Lower lobe of right lung (tissue), 2 donors: ENCODE measurements around the gene FILIP1. TPM values are rescaled to one million over a fixed set of nuclear protein-coding genes. Genes with fewer than 3 reads are reported as not detected.
"Not testable (repeated sequence)": the region's sequence is repeated elsewhere in the genome, so short reads cannot be mapped to it uniquely, and the experiment has no call there.

ENCODE experiments used
- ATAC-seq, 2 donors: fragments of 200-7000 bp; cut with Tn5 transposase; one replicate each; pipeline ENCODE4 v1.9.1; 2020 to 2022; ENCODE audit warnings: mild to moderate bottlenecking in 2 of 2, moderate library complexity in 2 of 2
- DNase-seq: peaks from one replicate; pipeline ENCODE4 v3.0.0-alpha.2; 2020
- H3K27ac ChIP-seq: fragments of 200-600 bp; one replicate; pipeline ENCODE4 v1.8.0; 2022
- H3K27me3 ChIP-seq: fragments of 200-600 bp; one replicate; pipeline ENCODE4 v1.8.0; 2022; ENCODE audit warnings: low read depth
- H3K36me3 ChIP-seq: fragments of 200-600 bp; one replicate; pipeline ENCODE4 v1.8.0; 2022; ENCODE audit warnings: mild to moderate bottlenecking
- H3K4me1 ChIP-seq: fragments of 200-600 bp; one replicate; pipeline ENCODE4 v1.8.0; 2022
- H3K4me3 ChIP-seq: fragments of 200-600 bp; one replicate; pipeline ENCODE4 v1.8.0; 2022; ENCODE audit warnings: mild to moderate bottlenecking
- H3K9me3 ChIP-seq: fragments of 200-600 bp; one replicate; pipeline ENCODE4 v1.8.0; 2022
- intact Hi-C: fragments of 100-400 bp; cut with DNase I; formaldehyde crosslinking; loops from one replicate; pipeline ENCODE4 v1.11.0; 2022
- total RNA-seq: library from RNA; stranded (reverse); fragmentation: NEBNext Ultra II Directional; extraction: Animal tissue kit (Norgen Biotek cat#: 25700); gene quantifications from one replicate; pipeline ENCODE4 v1.2.1, GENCODE V29; 2021
- TF ChIP-seq, protein P1 (sequence below): fragments of 200-600 bp; IDR thresholded peaks from one replicate; pipeline ENCODE4 v1.8.0; 2022; ENCODE audit warnings: antibody characterized with exemption, mild to moderate bottlenecking
- donor health status: DM: no; HTN: yes; CAD: no; lungs with severe emphysema.

The FILIP1 gene
- total RNA-seq, 1 donor from 2014 or later = 17.4 TPM

DNA sequence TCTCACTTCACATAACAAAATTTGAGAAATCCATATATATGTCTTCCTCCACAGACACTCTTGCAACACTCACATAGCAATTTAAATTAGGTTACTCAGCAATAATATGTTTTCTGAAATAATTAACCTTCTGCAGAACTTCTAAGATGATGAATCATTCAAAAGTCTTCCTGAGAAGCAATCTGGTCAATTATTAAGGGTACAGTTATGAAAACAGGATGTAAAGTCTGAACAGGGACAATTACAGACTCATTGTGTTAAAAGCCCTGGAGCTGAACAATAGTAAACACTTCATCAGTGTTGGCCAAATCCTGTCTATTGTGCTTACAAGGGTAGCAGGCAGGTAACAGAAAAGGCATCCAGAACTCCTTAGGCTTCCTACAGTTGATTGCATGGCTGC, 75.4 kb downstream of the FILIP1 start:
- Histone ChIP-seq H3K27me3 (no peaks in the 10 kb centered on the region), H3K36me3 (no peaks in the 10 kb centered on the region), H3K4me3 (no peak overlapping the region), H3K27ac (no peak overlapping the region), H3K9me3 (no peaks in the 10 kb centered on the region), H3K4me1 (peaks cover 5% of the 10 kb centered on the region)
- ATAC-seq (peak; percentile 54 to 82), DNase-seq (no peak)
- TF ChIP-seq, protein P1, sequence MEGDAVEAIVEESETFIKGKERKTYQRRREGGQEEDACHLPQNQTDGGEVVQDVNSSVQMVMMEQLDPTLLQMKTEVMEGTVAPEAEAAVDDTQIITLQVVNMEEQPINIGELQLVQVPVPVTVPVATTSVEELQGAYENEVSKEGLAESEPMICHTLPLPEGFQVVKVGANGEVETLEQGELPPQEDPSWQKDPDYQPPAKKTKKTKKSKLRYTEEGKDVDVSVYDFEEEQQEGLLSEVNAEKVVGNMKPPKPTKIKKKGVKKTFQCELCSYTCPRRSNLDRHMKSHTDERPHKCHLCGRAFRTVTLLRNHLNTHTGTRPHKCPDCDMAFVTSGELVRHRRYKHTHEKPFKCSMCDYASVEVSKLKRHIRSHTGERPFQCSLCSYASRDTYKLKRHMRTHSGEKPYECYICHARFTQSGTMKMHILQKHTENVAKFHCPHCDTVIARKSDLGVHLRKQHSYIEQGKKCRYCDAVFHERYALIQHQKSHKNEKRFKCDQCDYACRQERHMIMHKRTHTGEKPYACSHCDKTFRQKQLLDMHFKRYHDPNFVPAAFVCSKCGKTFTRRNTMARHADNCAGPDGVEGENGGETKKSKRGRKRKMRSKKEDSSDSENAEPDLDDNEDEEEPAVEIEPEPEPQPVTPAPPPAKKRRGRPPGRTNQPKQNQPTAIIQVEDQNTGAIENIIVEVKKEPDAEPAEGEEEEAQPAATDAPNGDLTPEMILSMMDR = no peak
- intact Hi-C loops = no loop called here

DNA sequence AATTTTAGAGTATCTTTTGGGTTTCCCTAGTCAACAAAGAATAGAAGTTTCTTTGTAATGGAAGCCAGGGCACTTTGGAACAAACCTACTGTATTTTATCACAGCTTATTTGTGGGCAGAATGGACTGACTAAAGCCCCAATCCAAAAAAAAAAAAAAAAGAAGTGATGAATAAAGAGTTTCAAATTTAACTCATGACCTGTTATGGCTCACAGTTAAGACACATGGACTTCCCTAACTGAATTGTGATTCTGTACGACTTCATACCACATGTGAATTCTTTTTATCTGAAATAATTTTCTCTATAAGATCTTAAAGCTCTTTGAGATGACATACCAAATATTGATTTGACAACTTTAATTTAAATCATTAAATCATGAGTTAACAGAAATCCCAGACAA, 77.2 kb downstream of the FILIP1 start:
- no peak overlapping the region for H3K27ac ChIP-seq
- TF ChIP-seq, protein P1 = no peak
- peaks cover 8% of the 10 kb centered on the region for H3K4me1 ChIP-seq
- H3K27me3 ChIP-seq = no peaks in the 10 kb centered on the region
- no peak for DNase-seq
- no peak overlapping the region for H3K4me3 ChIP-seq
- ATAC-seq = no peak
- H3K9me3 ChIP-seq = no peaks in the 10 kb centered on the region
- no peaks in the 10 kb centered on the region for H3K36me3 ChIP-seq
- intact Hi-C loops = no loop called here

- DNase-seq (no peak), ATAC-seq (no peak)
- intact Hi-C loops = no loop called here
- peaks cover 8% of the 10 kb centered on the region for H3K4me1 ChIP-seq
- no peaks in the 10 kb centered on the region for H3K27me3 ChIP-seq
- TF ChIP-seq, protein P1 = no peak
- H3K27ac ChIP-seq = no peak overlapping the region
- H3K9me3 ChIP-seq = no peaks in the 10 kb centered on the region
- H3K36me3 ChIP-seq = no peaks in the 10 kb centered on the region
- H3K4me3 ChIP-seq = no peak overlapping the region
These were observed 77.8 kb downstream of the FILIP1 start for GRCh38 chr6:75415804-75416203.

DNA sequence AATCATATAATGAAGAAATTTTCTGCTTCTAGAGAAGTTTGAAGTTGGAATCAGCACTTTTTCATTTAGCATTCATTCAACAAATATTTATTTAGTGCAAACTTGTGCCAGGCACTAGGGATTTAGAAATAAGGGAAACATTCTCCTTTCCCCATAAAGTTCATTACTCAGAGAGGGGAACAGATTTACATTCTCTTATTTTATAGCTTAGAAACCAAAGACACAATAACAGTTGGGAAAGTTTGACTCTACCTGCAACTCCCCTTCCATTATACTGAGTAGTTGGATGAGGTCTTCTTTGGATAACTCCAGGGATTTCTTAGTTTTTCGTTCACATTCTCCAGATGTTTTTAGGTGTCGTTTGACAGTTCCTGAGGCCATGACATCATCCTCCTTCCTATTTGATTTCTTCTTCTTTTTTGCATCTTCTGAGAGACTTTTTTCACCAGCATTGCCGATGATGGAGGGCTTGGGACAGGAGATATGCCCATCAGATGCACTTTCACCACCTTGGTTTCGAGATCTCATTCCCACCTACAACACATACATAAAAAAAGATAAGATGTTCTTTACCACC, 79.1 kb downstream of the FILIP1 start:
- intact Hi-C loops = no loop called here
- no peaks in the 10 kb centered on the region for H3K9me3 ChIP-seq

DNA sequence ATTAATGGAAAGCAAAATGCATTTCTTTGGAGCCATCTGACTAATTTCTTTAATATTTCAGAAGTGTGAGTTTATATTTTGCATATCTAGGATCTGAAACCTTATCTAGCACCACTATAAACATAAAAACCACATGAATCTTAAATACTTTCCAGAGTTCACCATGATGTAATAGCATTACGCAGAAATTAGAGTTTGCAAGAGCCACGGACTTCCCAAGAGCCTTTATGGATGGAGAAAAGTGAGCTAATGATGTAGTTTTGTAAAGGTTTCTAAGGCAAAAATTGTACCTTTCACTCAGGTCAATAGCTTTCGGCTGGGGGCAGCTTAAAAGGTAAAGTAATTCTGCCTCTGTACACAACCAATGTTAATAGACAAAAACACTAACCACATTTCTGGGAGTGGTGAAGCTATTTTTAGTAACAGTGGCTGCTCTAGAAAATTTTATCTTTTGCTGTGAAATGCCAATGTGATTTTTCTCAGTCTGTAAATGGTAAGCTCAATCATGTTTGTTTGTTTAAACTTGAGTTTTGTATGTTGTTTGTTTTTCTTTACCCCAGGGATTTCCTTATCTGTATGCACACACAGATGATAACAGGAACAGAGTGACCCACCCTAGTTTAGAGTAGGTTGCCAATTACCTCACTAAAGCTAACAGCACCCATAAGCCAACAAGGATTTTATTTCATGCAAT, 80.5 kb downstream of the FILIP1 start:
- no peaks in the 10 kb centered on the region for H3K27me3 ChIP-seq
- no peaks in the 10 kb centered on the region for H3K9me3 ChIP-seq
- TF ChIP-seq, protein P1 = no peak
- peaks cover 8% of the 10 kb centered on the region for H3K4me1 ChIP-seq
- intact Hi-C loops = no loop called here
- no peak overlapping the region for H3K27ac ChIP-seq
- no peaks in the 10 kb centered on the region for H3K36me3 ChIP-seq
- no peak overlapping the region for H3K4me3 ChIP-seq
- ATAC-seq (peak; percentile 34 to 85), DNase-seq (no peak)

More for the DNA sequence above, 79.1 kb downstream of the FILIP1 start:
- TF ChIP-seq, protein P1 = no peak
- no peaks in the 10 kb centered on the region for H3K27me3 ChIP-seq
- no peak overlapping the region for H3K4me3 ChIP-seq
- no peak overlapping the region for H3K27ac ChIP-seq
- no peak for ATAC-seq
- H3K4me1 ChIP-seq = peaks cover 8% of the 10 kb centered on the region
- no peak for DNase-seq
- H3K36me3 ChIP-seq = no peaks in the 10 kb centered on the region

DNA sequence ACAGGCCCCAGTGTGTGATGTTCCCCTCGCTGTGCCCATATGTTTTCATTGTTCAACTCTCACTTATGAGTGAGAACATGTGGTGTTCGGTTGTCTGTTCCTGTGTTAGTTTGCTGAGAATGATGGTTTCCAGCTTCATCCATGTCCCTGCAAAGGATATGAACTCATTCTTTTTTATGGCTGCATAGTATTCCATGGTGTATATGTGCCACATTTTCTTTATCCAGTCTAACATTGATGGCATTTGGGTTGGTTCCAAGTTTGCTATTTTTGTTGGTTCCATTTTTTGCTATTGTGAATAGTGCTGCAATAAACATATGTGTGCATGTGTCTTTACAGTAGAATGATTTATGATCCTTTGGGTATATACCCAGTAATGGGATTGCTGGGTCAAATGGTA, 83.0 kb downstream of the FILIP1 start:
- H3K4me3 ChIP-seq, H3K27me3 ChIP-seq, H3K36me3 ChIP-seq, H3K27ac ChIP-seq, ATAC-seq, H3K9me3 ChIP-seq, H3K4me1 ChIP-seq, intact Hi-C loops, DNase-seq: not testable (repeated sequence)
